Right lobe of liver (tissue), 6 donors: ENCODE measurements around the gene AXIN2. TPM values are rescaled to one million over a fixed set of nuclear protein-coding genes. Genes with fewer than 3 reads are reported as not detected.
"Not testable (repeated sequence)": the region's sequence is repeated elsewhere in the genome, so short reads cannot be mapped to it uniquely, and the experiment has no call there.

Experiments used
- ATAC-seq, 4 donors: fragments of 200-7000 bp; cut with Tn5 transposase; one replicate each; pipeline ENCODE4 v1.9.1; 2020; ENCODE audit warnings: mild to moderate bottlenecking in 4 of 4, moderate library complexity in 4 of 4
- DNase-seq, 3 donors: peaks; one replicate each; pipeline ENCODE4 v3.0.0-alpha.2; 2020
- H3K27ac ChIP-seq, 3 donors: fragments of 200-600 bp; one replicate each; pipeline ENCODE4 v1.8.0; 2022
- H3K27me3 ChIP-seq, 2 donors: fragments of 200-600 bp; one replicate each; pipeline ENCODE4 v1.8.0; 2022
- H3K36me3 ChIP-seq, 4 donors: fragments of 200-600 bp; sonication (generic) in 1 of 4; one replicate each; pipeline versions ENCODE4 v1.5.1 to v1.8.0; 2017 to 2022; ENCODE audit warnings: control low read depth in 1 of 4
- H3K4me1 ChIP-seq, 4 donors: fragments of 200-600 bp; sonication (generic) in 1 of 4; one replicate each; pipeline versions ENCODE4 v1.5.1 to v1.8.0; 2017 to 2022; ENCODE audit warnings: control low read depth in 1 of 4
- H3K4me3 ChIP-seq, 3 donors: fragments of 200-600 bp; one replicate each; pipeline ENCODE4 v1.8.0; 2022
- H3K9me3 ChIP-seq, 4 donors: fragments of 200-600 bp; sonication (generic) in 1 of 4; one replicate each; pipeline versions ENCODE4 v1.5.1 to v1.8.0; 2017 to 2022; ENCODE audit warnings: control low read depth in 1 of 4
- POLR2A ChIP-seq: fragments of 450-650 bp; IDR thresholded peaks from one replicate; pipeline ENCODE4 v1.6.1; 2017; ENCODE audit warnings: antibody characterized with exemption, mild to moderate bottlenecking
- WGBS: methylation state at CpG from one replicate; pipeline ENCODE4 v1.1.6; 2018; ENCODE audit warnings: low coverage, low lambda C conversion rate; ENCODE audit not compliant: insufficient coverage; ENCODE audit errors: missing lambda C conversion rate; 5-methylcytosine and 5-hydroxymethylcytosine counted together
- intact Hi-C, 2 donors: fragments of 100-400 bp; cut with DNase I; formaldehyde crosslinking; loops; one replicate each; pipeline versions ENCODE4 v1.11.2 to v1.14.1; 2022
- total RNA-seq, 6 experiments: library from RNA; depleted of rRNA in 2 of 6; stranded (reverse); fragments of >200 nt in 2 of 6; fragmentation: NEBNext Ultra II Directional in 3 of 6; extraction: Animal tissue kit (Norgen Biotek cat#: 25700) in 3 of 6; gene quantifications; one replicate each; pipeline versions ENCODE4 v1.1.0 to v1.2.4, GENCODE V29; 2016 to 2023
- TF ChIP-seq, protein P1 (sequence below), 4 donors: fragments of 200-600 bp in 3 of 4; fragments of 450-650 bp in 1 of 4; IDR thresholded peaks; one replicate each; pipeline versions ENCODE4 v1.5.1 to v1.8.0; 2016 to 2022; ENCODE audit warnings: antibody characterized with exemption in 4 of 4, mild to moderate bottlenecking in 2 of 4
- donor health status: DM: no; HTN: yes; CAD: no.
- donor health status: DM: no; HTN: no; CAD: no.
- donor health status: DM: no; HTN: no; CAD: no.
- donor health status: DM: no; HTN: yes; CAD: no.
- donor health status: DM: no; HTN: yes; CAD: no.

Gene AXIN2
- total RNA-seq, 6 experiments from 2014 or later = 1.0 to 2.4 (median 2.0) TPM

DNA sequence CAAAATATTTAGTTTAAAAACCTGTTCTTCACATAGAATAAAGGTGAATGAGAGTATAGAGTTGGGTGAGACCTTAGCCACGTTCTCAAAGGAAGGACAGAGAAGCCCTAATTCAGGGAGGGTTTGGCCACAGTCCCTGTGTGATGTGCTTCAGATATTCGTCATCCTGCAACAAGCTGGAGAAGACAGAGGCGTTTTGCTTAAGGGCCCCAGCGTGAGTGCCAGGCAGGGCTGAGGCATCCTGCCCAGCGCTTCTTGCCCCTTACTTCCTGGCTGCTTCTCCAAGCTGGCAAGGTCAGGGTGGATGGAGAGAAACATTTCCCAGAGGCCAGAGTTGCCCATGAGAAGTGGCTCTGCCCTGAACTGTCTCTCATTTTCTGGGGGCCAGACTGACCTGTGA, 46.9 kb downstream of the AXIN2 start:
- Histone ChIP-seq H3K36me3 (no peaks in the 10 kb centered on the region), H3K27ac (no peak overlapping the region), H3K27me3 (no peaks in the 10 kb centered on the region), H3K4me1 (no peaks in the 10 kb centered on the region), H3K4me3 (no peak overlapping the region), H3K9me3 (no peaks in the 10 kb centered on the region)
- TF ChIP-seq POLR2A = no peak
- TF ChIP-seq, protein P1, sequence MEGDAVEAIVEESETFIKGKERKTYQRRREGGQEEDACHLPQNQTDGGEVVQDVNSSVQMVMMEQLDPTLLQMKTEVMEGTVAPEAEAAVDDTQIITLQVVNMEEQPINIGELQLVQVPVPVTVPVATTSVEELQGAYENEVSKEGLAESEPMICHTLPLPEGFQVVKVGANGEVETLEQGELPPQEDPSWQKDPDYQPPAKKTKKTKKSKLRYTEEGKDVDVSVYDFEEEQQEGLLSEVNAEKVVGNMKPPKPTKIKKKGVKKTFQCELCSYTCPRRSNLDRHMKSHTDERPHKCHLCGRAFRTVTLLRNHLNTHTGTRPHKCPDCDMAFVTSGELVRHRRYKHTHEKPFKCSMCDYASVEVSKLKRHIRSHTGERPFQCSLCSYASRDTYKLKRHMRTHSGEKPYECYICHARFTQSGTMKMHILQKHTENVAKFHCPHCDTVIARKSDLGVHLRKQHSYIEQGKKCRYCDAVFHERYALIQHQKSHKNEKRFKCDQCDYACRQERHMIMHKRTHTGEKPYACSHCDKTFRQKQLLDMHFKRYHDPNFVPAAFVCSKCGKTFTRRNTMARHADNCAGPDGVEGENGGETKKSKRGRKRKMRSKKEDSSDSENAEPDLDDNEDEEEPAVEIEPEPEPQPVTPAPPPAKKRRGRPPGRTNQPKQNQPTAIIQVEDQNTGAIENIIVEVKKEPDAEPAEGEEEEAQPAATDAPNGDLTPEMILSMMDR (IDR thresholded peaks at IDR 0.05) = no peak
- intact Hi-C loops = no loop called here
- no peak for DNase-seq
- 48% methylated on average over 2 of the region's 5 CpGs for WGBS
- no peak for ATAC-seq

DNA sequence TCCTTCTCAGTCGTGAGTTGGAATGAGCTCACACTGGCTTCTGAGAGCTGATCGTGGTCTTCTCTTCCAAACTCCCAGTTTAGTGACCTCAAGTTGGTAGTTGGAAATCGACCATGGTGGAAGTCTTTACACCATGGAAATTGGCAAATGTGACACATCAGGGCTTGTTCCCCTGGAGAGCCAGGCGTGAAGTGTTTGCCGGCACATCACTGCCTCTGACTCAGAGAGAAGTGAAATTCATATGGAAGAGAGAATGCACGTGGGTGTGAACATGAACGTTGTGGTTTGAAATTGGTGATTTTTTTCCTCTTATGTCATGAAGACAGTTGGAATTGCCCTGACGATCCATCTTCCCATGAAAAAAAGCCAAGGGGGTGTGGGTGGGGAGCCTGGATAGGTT, 47.4 kb downstream of the AXIN2 start:
- intact Hi-C loops = no loop called here
- Histone ChIP-seq H3K27me3 (no peaks in the 10 kb centered on the region), H3K4me1 (no peaks in the 10 kb centered on the region), H3K36me3 (no peaks in the 10 kb centered on the region), H3K9me3 (no peaks in the 10 kb centered on the region), H3K27ac (no peak overlapping the region), H3K4me3 (no peak overlapping the region)
- TF ChIP-seq, protein P1 (IDR thresholded peaks at IDR 0.05) = no peak
- TF ChIP-seq POLR2A = no peak
- WGBS = 66% methylated on average over 6 of the region's 8 CpGs
- no peak for DNase-seq
- no peak for ATAC-seq

DNA sequence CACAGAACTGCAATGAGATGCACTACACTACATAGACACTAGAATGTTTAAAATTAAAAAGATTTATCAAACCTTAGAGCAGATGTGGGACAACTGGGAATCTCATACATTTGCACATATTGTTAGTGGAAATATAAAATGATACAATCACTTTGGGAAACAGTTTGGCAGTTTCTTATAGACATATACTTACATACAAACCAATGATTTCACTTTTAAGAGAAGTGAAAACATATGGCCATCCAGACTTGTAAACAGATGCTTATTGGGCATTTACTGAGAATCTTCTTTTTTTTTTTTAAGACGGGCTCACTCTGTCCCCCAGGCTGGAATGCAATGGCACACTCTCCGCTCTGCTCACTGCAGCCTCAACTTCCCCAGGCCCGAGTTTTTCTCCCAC, 50.1 kb downstream of the AXIN2 start:
- ATAC-seq (no peak), DNase-seq (no peak)
- TF ChIP-seq, protein P1 (IDR thresholded peaks at IDR 0.05) = no peak
- TF ChIP-seq POLR2A = no peak
- Histone ChIP-seq H3K4me3 (no peak overlapping the region), H3K9me3 (no peaks in the 10 kb centered on the region), H3K36me3 (no peaks in the 10 kb centered on the region), H3K27me3 (no peaks in the 10 kb centered on the region), H3K27ac (no peak overlapping the region), H3K4me1 (no peaks in the 10 kb centered on the region)
- intact Hi-C loops = no loop called here
- WGBS = 77% methylated on average over 3 of the region's 3 CpGs

DNA sequence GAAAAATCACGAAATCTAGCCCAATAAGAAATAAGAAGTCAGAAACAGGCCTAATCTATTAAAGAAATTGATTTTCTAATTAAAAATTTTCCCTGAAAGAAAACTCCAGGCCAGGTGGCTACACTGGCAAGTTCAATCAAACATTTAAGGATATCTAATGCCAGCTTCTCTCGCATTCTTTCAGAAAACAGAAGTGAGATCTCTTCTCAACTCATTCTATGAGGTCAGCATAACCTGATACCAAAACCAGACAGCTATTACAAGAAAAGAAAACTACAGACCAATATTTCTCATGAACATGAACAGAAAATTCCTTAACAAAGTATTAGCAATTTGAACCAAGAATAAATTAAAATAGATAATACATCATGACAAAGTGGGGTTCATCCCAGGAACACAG, 52.4 kb downstream of the AXIN2 start:
- TF ChIP-seq, protein P1 (IDR thresholded peaks at IDR 0.05) = no peak
- TF ChIP-seq POLR2A = no peak
- 53% methylated on average over 2 of the region's 2 CpGs for WGBS
- Histone ChIP-seq H3K36me3 (no peaks in the 10 kb centered on the region), H3K27me3 (no peaks in the 10 kb centered on the region), H3K4me1 (no peaks in the 10 kb centered on the region), H3K4me3 (no peak overlapping the region), H3K27ac (no peak overlapping the region), H3K9me3 (no peaks in the 10 kb centered on the region)
- no peak for ATAC-seq
- no peak for DNase-seq
- intact Hi-C loops = no loop called here

DNA sequence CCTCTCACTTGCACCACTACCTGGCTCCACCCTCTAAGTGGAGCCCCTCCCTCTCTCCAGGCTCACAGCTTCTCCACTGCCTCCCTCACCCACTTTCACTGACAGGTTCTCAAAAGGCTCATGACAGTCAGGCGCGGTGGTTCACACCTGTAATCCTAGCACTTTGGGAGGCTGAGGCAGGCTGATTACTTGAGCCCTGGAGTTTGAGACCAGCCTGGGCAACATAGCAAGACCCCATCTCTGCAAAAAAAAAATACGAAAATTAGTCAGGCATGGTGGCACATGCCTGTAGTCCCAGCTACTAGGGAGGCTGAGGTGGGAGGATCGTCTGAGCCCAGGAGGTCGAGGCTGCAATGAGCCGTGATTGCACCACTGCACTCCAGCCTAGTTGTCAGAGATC, 56.8 kb downstream of the AXIN2 start:
- WGBS = 80% methylated on average over 6 of the region's 6 CpGs
- H3K9me3 ChIP-seq, H3K27me3 ChIP-seq, H3K4me3 ChIP-seq, DNase-seq, ATAC-seq, H3K4me1 ChIP-seq, H3K36me3 ChIP-seq, H3K27ac ChIP-seq, intact Hi-C loops: not testable (repeated sequence)
